ENCODE results near the gene PIK3C2G.

- TF ChIP-seq EP300 (IDR thresholded peaks at IDR 0.05): no peak
- no peak for TF ChIP-seq CTCF (IDR thresholded peaks at IDR 0.05)
- no peak for TF ChIP-seq POLR2AphosphoS5 (IDR thresholded peaks at IDR 0.05)
Observed at GRCh38 chr12:18462442-18462841, 201.1 kb downstream of the PIK3C2G start.
